ENCODE data around the gene CCDC146.
A peak's percentile ranks its signal among the peaks of the same experiment; 100 is the strongest.
"Not testable (repeated sequence)": the region's sequence is repeated elsewhere in the genome, so short reads cannot be mapped to it uniquely, and the experiment has no call there.

Gene CCDC146

GRCh38 chr7:77121860-77122681 is at the start of gene CCDC146:
CCDC146 (plus strand) TSS chr7:77122615; CDS start chr7:77167669, 45,054 bp downstream.
- peak within 1 kb of the TSS; percentile 77 for H3K27ac Mint-ChIP-seq
- H3K27me3 Mint-ChIP-seq (ENCODE audit: low read depth); H3K4me1 Mint-ChIP-seq (ENCODE audit: low read depth); H3K9me3 Mint-ChIP-seq; H3K36me3 Mint-ChIP-seq (ENCODE audit: low read depth): not testable (repeated sequence)
- peak within 1 kb of the TSS; percentile 84 for H3K4me3 Mint-ChIP-seq

- H3K4me3 Mint-ChIP-seq; H3K4me1 Mint-ChIP-seq (ENCODE audit: low read depth); H3K27me3 Mint-ChIP-seq (ENCODE audit: low read depth); H3K27ac Mint-ChIP-seq: not testable (repeated sequence)
- peaks cover 12% of the 10 kb centered on the region for H3K9me3 Mint-ChIP-seq
- H3K36me3 Mint-ChIP-seq (ENCODE audit: low read depth), result peaks cover 24% of the 10 kb centered on the region
Measured at GRCh38 chr7:77074786-77075396, 47.5 kb upstream of the CCDC146 start.

- H3K9me3 Mint-ChIP-seq; H3K4me1 Mint-ChIP-seq (ENCODE audit: low read depth); H3K27me3 Mint-ChIP-seq (ENCODE audit: low read depth); H3K4me3 Mint-ChIP-seq; H3K27ac Mint-ChIP-seq: not testable (repeated sequence)
- peaks cover 13% of the 10 kb centered on the region for H3K36me3 Mint-ChIP-seq (ENCODE audit: low read depth)
Measured at GRCh38 chr7:77077060-77077459, 45.4 kb upstream of the CCDC146 start.

GRCh38 chr7:77079112-77079511 is 43.3 kb upstream of the CCDC146 start:
- H3K4me3 Mint-ChIP-seq; H3K27ac Mint-ChIP-seq; H3K9me3 Mint-ChIP-seq; H3K4me1 Mint-ChIP-seq (ENCODE audit: low read depth); H3K27me3 Mint-ChIP-seq (ENCODE audit: low read depth): not testable (repeated sequence)
- H3K36me3 Mint-ChIP-seq (ENCODE audit: low read depth), result peaks cover 12% of the 10 kb centered on the region

- H3K36me3 Mint-ChIP-seq (ENCODE audit: low read depth); H3K4me3 Mint-ChIP-seq; H3K27ac Mint-ChIP-seq; H3K4me1 Mint-ChIP-seq (ENCODE audit: low read depth); H3K9me3 Mint-ChIP-seq; H3K27me3 Mint-ChIP-seq (ENCODE audit: low read depth): not testable (repeated sequence)
Measured at GRCh38 chr7:77079624-77080023, 42.8 kb upstream of the CCDC146 start.

GRCh38 chr7:77080236-77080635 is 42.2 kb upstream of the CCDC146 start:
- not testable (repeated sequence) for H3K4me1 Mint-ChIP-seq (ENCODE audit: low read depth); H3K27me3 Mint-ChIP-seq (ENCODE audit: low read depth); H3K36me3 Mint-ChIP-seq (ENCODE audit: low read depth); H3K4me3 Mint-ChIP-seq; H3K9me3 Mint-ChIP-seq; H3K27ac Mint-ChIP-seq

- H3K4me3 Mint-ChIP-seq; H3K9me3 Mint-ChIP-seq; H3K4me1 Mint-ChIP-seq (ENCODE audit: low read depth); H3K27ac Mint-ChIP-seq; H3K27me3 Mint-ChIP-seq (ENCODE audit: low read depth); H3K36me3 Mint-ChIP-seq (ENCODE audit: low read depth): not testable (repeated sequence)
Measured at GRCh38 chr7:77082192-77082591, 40.2 kb upstream of the CCDC146 start.

GRCh38 chr7:77092301-77092700 is 30.1 kb upstream of the CCDC146 start:
- not testable (repeated sequence) for H3K4me1 Mint-ChIP-seq (ENCODE audit: low read depth); H3K36me3 Mint-ChIP-seq (ENCODE audit: low read depth); H3K27ac Mint-ChIP-seq; H3K9me3 Mint-ChIP-seq; H3K4me3 Mint-ChIP-seq; H3K27me3 Mint-ChIP-seq (ENCODE audit: low read depth)

- H3K9me3 Mint-ChIP-seq; H3K36me3 Mint-ChIP-seq (ENCODE audit: low read depth); H3K4me3 Mint-ChIP-seq; H3K4me1 Mint-ChIP-seq (ENCODE audit: low read depth); H3K27me3 Mint-ChIP-seq (ENCODE audit: low read depth); H3K27ac Mint-ChIP-seq: not testable (repeated sequence)
Measured at GRCh38 chr7:77100501-77100900, 21.9 kb upstream of the CCDC146 start.

- not testable (repeated sequence) for H3K4me1 Mint-ChIP-seq (ENCODE audit: low read depth); H3K27ac Mint-ChIP-seq; H3K27me3 Mint-ChIP-seq (ENCODE audit: low read depth); H3K9me3 Mint-ChIP-seq; H3K4me3 Mint-ChIP-seq; H3K36me3 Mint-ChIP-seq (ENCODE audit: low read depth)
Measured at GRCh38 chr7:77101187-77101586, 21.2 kb upstream of the CCDC146 start.

- not testable (repeated sequence) for H3K9me3 Mint-ChIP-seq; H3K27me3 Mint-ChIP-seq (ENCODE audit: low read depth); H3K4me3 Mint-ChIP-seq; H3K27ac Mint-ChIP-seq; H3K4me1 Mint-ChIP-seq (ENCODE audit: low read depth); H3K36me3 Mint-ChIP-seq (ENCODE audit: low read depth)
Measured at GRCh38 chr7:77102671-77103070, 19.7 kb upstream of the CCDC146 start.

GRCh38 chr7:77105904-77106303 is 16.5 kb upstream of the CCDC146 start:
- not testable (repeated sequence) for H3K9me3 Mint-ChIP-seq; H3K27ac Mint-ChIP-seq; H3K27me3 Mint-ChIP-seq (ENCODE audit: low read depth); H3K36me3 Mint-ChIP-seq (ENCODE audit: low read depth); H3K4me1 Mint-ChIP-seq (ENCODE audit: low read depth); H3K4me3 Mint-ChIP-seq

GRCh38 chr7:77107659-77108058 is 14.8 kb upstream of the CCDC146 start:
- not testable (repeated sequence) for H3K9me3 Mint-ChIP-seq; H3K36me3 Mint-ChIP-seq (ENCODE audit: low read depth); H3K27ac Mint-ChIP-seq; H3K27me3 Mint-ChIP-seq (ENCODE audit: low read depth); H3K4me3 Mint-ChIP-seq; H3K4me1 Mint-ChIP-seq (ENCODE audit: low read depth)

GRCh38 chr7:77108362-77108761 is 14.1 kb upstream of the CCDC146 start:
- not testable (repeated sequence) for H3K27me3 Mint-ChIP-seq (ENCODE audit: low read depth); H3K27ac Mint-ChIP-seq; H3K4me1 Mint-ChIP-seq (ENCODE audit: low read depth); H3K9me3 Mint-ChIP-seq; H3K36me3 Mint-ChIP-seq (ENCODE audit: low read depth); H3K4me3 Mint-ChIP-seq

GRCh38 chr7:77112719-77113306 is 9.6 kb upstream of the CCDC146 start:
- H3K27ac Mint-ChIP-seq; H3K9me3 Mint-ChIP-seq; H3K27me3 Mint-ChIP-seq (ENCODE audit: low read depth); H3K4me3 Mint-ChIP-seq; H3K4me1 Mint-ChIP-seq (ENCODE audit: low read depth); H3K36me3 Mint-ChIP-seq (ENCODE audit: low read depth): not testable (repeated sequence)
